H9 (cell line): ENCODE data around the gene WLS. TPM values are rescaled to one million over a fixed set of nuclear protein-coding genes. Genes with fewer than 3 reads are reported as not detected.
"Not testable (repeated sequence)": the region's sequence is repeated elsewhere in the genome, so short reads cannot be mapped to it uniquely, and the experiment has no call there.

Experiments
- DNase-seq: peaks from one replicate; pipeline ENCODE4 v3.0.0-alpha.2; 2017
- H2AFZ ChIP-seq: one replicate; pipeline ENCODE4 v1.6.1; 2013; ENCODE audit warnings: mild to moderate bottlenecking, low read length, control low read depth, moderate library complexity
- H2AK5ac ChIP-seq: 2 replicates; pipeline ENCODE4 v1.6.1; 2013; ENCODE audit warnings: low read length, control low read depth, mixed read lengths; ENCODE audit not compliant: insufficient read length
- H2BK120ac ChIP-seq: one replicate; pipeline ENCODE4 v1.6.1; 2013; ENCODE audit warnings: low read depth, mild to moderate bottlenecking, low read length, control low read depth, inconsistent platforms; ENCODE audit not compliant: poor library complexity, severe bottlenecking
- H2BK12ac ChIP-seq: 2 replicates; pipeline ENCODE4 v1.6.1; 2013; ENCODE audit warnings: low read length, control low read depth, mixed read lengths, low read depth; ENCODE audit not compliant: insufficient read length
- H2BK15ac ChIP-seq: 2 replicates; pipeline ENCODE4 v1.6.1; 2013; ENCODE audit warnings: low read depth, low read length, control low read depth
- H2BK20ac ChIP-seq: one replicate; pipeline ENCODE4 v1.6.1; 2013; ENCODE audit warnings: low read depth, mild to moderate bottlenecking, low read length, control low read depth, inconsistent platforms; ENCODE audit not compliant: poor library complexity, severe bottlenecking
- H2BK5ac ChIP-seq: 2 replicates; pipeline ENCODE4 v1.6.1; 2013; ENCODE audit warnings: low read length, control low read depth, mixed read lengths; ENCODE audit not compliant: insufficient read length
- H3K14ac ChIP-seq: 2 replicates; pipeline ENCODE4 v1.6.1; 2013; ENCODE audit warnings: low read length, control low read depth; ENCODE audit not compliant: insufficient read depth
- H3K18ac ChIP-seq: 2 replicates; pipeline ENCODE4 v1.6.1; 2013; ENCODE audit warnings: low read depth, mild to moderate bottlenecking, mixed read lengths, low read length, control low read depth; ENCODE audit not compliant: insufficient read length
- H3K23ac ChIP-seq: 2 replicates; pipeline ENCODE4 v1.6.1; 2013; ENCODE audit warnings: low read length, control low read depth, mixed read lengths, low read depth; ENCODE audit not compliant: insufficient read length
- H3K23me2 ChIP-seq: 2 replicates; pipeline ENCODE4 v1.6.1; 2013; ENCODE audit warnings: low read depth, mild to moderate bottlenecking, mixed read lengths, low read length, control low read depth; ENCODE audit not compliant: insufficient read length, poor library complexity, severe bottlenecking
- H3K27ac ChIP-seq: 2 replicates; pipeline ENCODE4 v1.5.1; 2013; ENCODE audit warnings: low read length, control low read depth, mixed read lengths, low read depth; ENCODE audit not compliant: insufficient read length
- H3K27me3 ChIP-seq: 2 replicates; pipeline ENCODE4 v1.6.1; 2013; ENCODE audit warnings: low read length, control low read depth, inconsistent platforms; ENCODE audit not compliant: insufficient read depth
- H3K4ac ChIP-seq: 2 replicates; pipeline ENCODE4 v1.6.1; 2013; ENCODE audit warnings: low read depth, mild to moderate bottlenecking, control low read depth, inconsistent platforms, low read length, moderate library complexity
- H3K4me1 ChIP-seq: 2 replicates; pipeline ENCODE4 v1.6.1; 2013; ENCODE audit warnings: low read length, control low read depth, inconsistent platforms; ENCODE audit not compliant: insufficient read depth
- H3K4me2 ChIP-seq: 2 replicates; pipeline ENCODE4 v1.6.1; 2013; ENCODE audit warnings: low read length, control low read depth, mixed read lengths; ENCODE audit not compliant: insufficient read length, insufficient read depth
- H3K56ac ChIP-seq: 2 replicates; pipeline ENCODE4 v1.6.1; 2013; ENCODE audit warnings: low read depth, mild to moderate bottlenecking, mixed read lengths, low read length, control low read depth; ENCODE audit not compliant: insufficient read length
- H3K79me1 ChIP-seq: 2 replicates; pipeline ENCODE4 v1.6.1; 2013; ENCODE audit warnings: low read depth, mild to moderate bottlenecking, moderate library complexity, low read length, control low read depth, inconsistent platforms; ENCODE audit not compliant: insufficient read depth, poor library complexity, severe bottlenecking
- H3K79me2 ChIP-seq: 2 replicates; pipeline ENCODE4 v1.6.1; 2013; ENCODE audit warnings: low read length, control low read depth, inconsistent platforms; ENCODE audit not compliant: insufficient read depth
- H3K9ac ChIP-seq: 2 replicates; pipeline ENCODE4 v1.6.1; 2013; ENCODE audit warnings: low read length, control low read depth, mixed read lengths; ENCODE audit not compliant: insufficient read length; ENCODE audit errors: extremely low read depth
- H3K9me3 ChIP-seq: one replicate; pipeline ENCODE4 v1.6.1; 2013; ENCODE audit warnings: low read depth, low read length, inconsistent platforms; ENCODE audit not compliant: control insufficient read depth
- H3T11ph ChIP-seq: one replicate; pipeline ENCODE4 v1.6.1; 2013; ENCODE audit warnings: mild to moderate bottlenecking, low read length, control low read depth, inconsistent platforms
- H4K20me1 ChIP-seq: one replicate; pipeline ENCODE4 v1.6.1; 2013; ENCODE audit not compliant: control insufficient read depth, insufficient read length, insufficient read depth
- H4K5ac ChIP-seq: 2 replicates; pipeline ENCODE4 v1.6.1; 2013; ENCODE audit warnings: low read depth, mild to moderate bottlenecking, mixed read lengths, low read length, control low read depth; ENCODE audit not compliant: insufficient read length
- H4K8ac ChIP-seq: replicated peaks from 2 replicates; pipeline ENCODE4 v1.6.1; 2013; ENCODE audit warnings: low read length, control low read depth, mixed read lengths, low read depth; ENCODE audit not compliant: insufficient read length
- H4K91ac ChIP-seq: 2 replicates; pipeline ENCODE4 v1.6.1; 2013; ENCODE audit warnings: low read depth, mild to moderate bottlenecking, moderate library complexity, mixed read lengths, low read length, control low read depth; ENCODE audit not compliant: insufficient read length
- H3K27ac Mint-ChIP-seq, 3 experiments: 2 replicates in 2 of 3; 3 replicates in 1 of 3; pipeline ENCODE4 v1.8.0; 2020 to 2021; ENCODE audit warnings: mixed read lengths in 3 of 3, mild to moderate bottlenecking in 1 of 3, moderate library complexity in 1 of 3
- H3K27me3 Mint-ChIP-seq: 2 replicates; pipeline ENCODE4 v1.8.0; 2021; ENCODE audit warnings: low read depth, mild to moderate bottlenecking, moderate library complexity, mixed read lengths
- H3K36me3 Mint-ChIP-seq, 3 experiments: 2 replicates in 2 of 3; 3 replicates in 1 of 3; pipeline ENCODE4 v1.8.0; 2020 to 2021; ENCODE audit warnings: low read depth in 3 of 3, mixed read lengths in 3 of 3; ENCODE audit not compliant: insufficient read depth in 1 of 3
- H3K4me1 Mint-ChIP-seq, 2 experiments: 2 replicates each; pipeline ENCODE4 v1.8.0; 2020; ENCODE audit warnings: mixed read lengths in 2 of 2
- H3K4me3 Mint-ChIP-seq, 2 experiments: 2 replicates in 1 of 2; 3 replicates in 1 of 2; pipeline ENCODE4 v1.8.0; 2020 to 2021; ENCODE audit warnings: mild to moderate bottlenecking in 2 of 2, mixed read lengths in 2 of 2, moderate library complexity in 1 of 2
- H3K9me3 Mint-ChIP-seq, 2 experiments: 2 replicates in 1 of 2; 3 replicates in 1 of 2; pipeline ENCODE4 v1.8.0; 2020; ENCODE audit warnings: mild to moderate bottlenecking in 2 of 2, mixed read lengths in 2 of 2, moderate library complexity in 1 of 2
- CTCF ChIP-seq: fragments of 200-600 bp; sonication (generic); conservative IDR thresholded peaks from 3 replicates; pipeline ENCODE4 v1.8.0; 2021; ENCODE audit warnings: antibody characterized with exemption, mild to moderate bottlenecking
- WGBS: extraction: QIAGEN DNeasy Blood & Tissue Kit; methylation state at CpG from one replicate; pipeline ENCODE4 v1.1.7; 2013; ENCODE audit warnings: missing lambda C conversion rate, low lambda C conversion rate, mixed read lengths; ENCODE audit not compliant: insufficient read length; ENCODE audit errors: extremely low coverage; 5-methylcytosine and 5-hydroxymethylcytosine counted together
- total RNA-seq: library from RNA; stranded (reverse); gene quantifications from 2 replicates; pipeline ENCODE4 v1.2.1, GENCODE V29; 2021

Gene WLS
- total RNA-seq, 1 experiment from 2014 or later, result 0.94 TPM

- TF ChIP-seq CTCF, result no peak
Observed at GRCh38 chr1:68268896-68269483, 36.7 kb upstream of the WLS start.

GRCh38 chr1:68256824-68257223 lies 24.5 kb upstream of the WLS start:
- H3K9me3 Mint-ChIP-seq, H2AFZ ChIP-seq: not testable (repeated sequence)
- peaks cover 34% of the 10 kb centered on the region for H3K27me3 Mint-ChIP-seq

More at GRCh38 chr1:68268896-68269483, 36.7 kb upstream of the WLS start:
- H3K4me3 Mint-ChIP-seq, result no peak overlapping the region
- Histone ChIP-seq H3K14ac (no peak overlapping the region), H3K23ac (no peak overlapping the region), H2BK15ac (no peak overlapping the region), H3K9me3 (no peaks in the 10 kb centered on the region), H2BK120ac (no peak overlapping the region), H3K79me1 (no peaks in the 10 kb centered on the region), H3K56ac (no peak overlapping the region), H3K27me3 (peaks cover 4% of the 10 kb centered on the region; the same call in 1 of the 2 replicates), H2BK12ac (no peak overlapping the region), H3T11ph (no peak overlapping the region), H3K79me2 (no peaks in the 10 kb centered on the region), H3K4me1 (no peaks in the 10 kb centered on the region), H2AFZ (no peak overlapping the region), H3K4me2 (no peak overlapping the region), H3K27ac (no peak overlapping the region), H3K4ac (no peak overlapping the region), H3K9ac (no peak overlapping the region), H3K23me2 (no peaks in the 10 kb centered on the region), H2BK5ac (no peak overlapping the region), H4K20me1 (no peaks in the 10 kb centered on the region), H4K91ac (no peak overlapping the region), H2AK5ac (no peak overlapping the region), H2BK20ac (no peak overlapping the region), H4K5ac (no peak overlapping the region), H4K8ac (no peak overlapping the region), H3K18ac (no peak overlapping the region)
- no peak for DNase-seq
- H3K27ac Mint-ChIP-seq, result no peak overlapping the region
- peaks cover 0 to 2% of the 10 kb centered on the region in 2 experiments; a peak in 1 of 4 replicates for H3K4me1 Mint-ChIP-seq
- no peaks in the 10 kb centered on the region for H3K9me3 Mint-ChIP-seq
- H3K27me3 Mint-ChIP-seq, result peaks cover 79% of the 10 kb centered on the region
- no peaks in the 10 kb centered on the region for H3K36me3 Mint-ChIP-seq
- no CpG with 5 or more reads among the region's 4 CpGs for WGBS

More at GRCh38 chr1:68256824-68257223, 24.5 kb upstream of the WLS start:
- H4K20me1 ChIP-seq, H2BK20ac ChIP-seq, H3K27ac Mint-ChIP-seq, H3K4ac ChIP-seq, H3K4me1 ChIP-seq, H3K27ac ChIP-seq, H3K79me1 ChIP-seq, H3T11ph ChIP-seq, H2BK120ac ChIP-seq, H3K4me1 Mint-ChIP-seq, H3K14ac ChIP-seq, H3K9ac ChIP-seq, H2BK15ac ChIP-seq, H2AK5ac ChIP-seq, H4K8ac ChIP-seq, H3K18ac ChIP-seq, H3K56ac ChIP-seq, H4K5ac ChIP-seq, H3K27me3 ChIP-seq, H4K91ac ChIP-seq, H3K23ac ChIP-seq, H3K4me3 Mint-ChIP-seq, H3K4me2 ChIP-seq, H3K23me2 ChIP-seq, H2BK5ac ChIP-seq, H3K36me3 Mint-ChIP-seq, H2BK12ac ChIP-seq, H3K79me2 ChIP-seq, H3K9me3 ChIP-seq: not testable (repeated sequence)
- WGBS, result no CpG with 5 or more reads among the region's 5 CpGs
- DNase-seq, result peak; percentile 30
